Femur (tissue), 1 donor: ENCODE data around the gene CISH.

Experiments used
- DNase-seq: peaks from one replicate; pipeline ENCODE4 v3.0.0-alpha.2; 2017

Gene CISH

GRCh38 chr3:50568947-50569749, 42.4 kb downstream of the CISH start, which contains the start of gene HEMK1:
HEMK1 (plus strand) TSS chr3:50569522; CDS start chr3:50571105, 1,583 bp downstream.
- peak; percentile 98 for DNase-seq

- DNase-seq, result peak; percentile 94
These were observed 44.0 kb downstream of the CISH start, which contains the start of gene C3orf18 for GRCh38 chr3:50567386-50568167. C3orf18 (minus strand) TSS chr3:50567747; CDS start chr3:50565699, 2,048 bp downstream.

GRCh38 chr3:50567011-50567385, 44.6 kb downstream of the CISH start:
- no peak for DNase-seq

- DNase-seq, result no peak
These were observed 47.3 kb downstream of the CISH start for GRCh38 chr3:50564321-50564720.

GRCh38 chr3:50563867-50564266, 47.7 kb downstream of the CISH start:
- no peak for DNase-seq

GRCh38 chr3:50562861-50563260, 48.7 kb downstream of the CISH start:
- DNase-seq, result no peak

GRCh38 chr3:50559702-50560101, 51.9 kb downstream of the CISH start:
- DNase-seq, result no peak

GRCh38 chr3:50557915-50558314, 53.7 kb downstream of the CISH start:
- DNase-seq, result no peak

GRCh38 chr3:50557106-50557505, 54.5 kb downstream of the CISH start:
- no peak for DNase-seq
